Stomach (tissue), 9 donors: ENCODE data around the gene NR6A1. TPM values are rescaled to one million over a fixed set of nuclear protein-coding genes. Genes with fewer than 3 reads are reported as not detected.

Experiments used
- DNase-seq, 2 donors: peaks; one replicate each; pipeline versions ENCODE4 v3.0.0 to v3.0.0-alpha.2; 2013 to 2019
- H3K27ac ChIP-seq, 5 donors: fragments of 200-600 bp in 4 of 5; sonication (generic) in 4 of 5; one replicate each; pipeline ENCODE4 v1.5.1; 2013 to 2019; ENCODE audit warnings: mild to moderate bottlenecking in 1 of 5, moderate library complexity in 1 of 5
- H3K27me3 ChIP-seq, 3 donors: fragments of 200-600 bp; sonication (generic); one replicate each; pipeline ENCODE4 v1.5.1; 2017 to 2019; ENCODE audit warnings: mixed run types in 1 of 3
- H3K36me3 ChIP-seq, 4 donors: fragments of 200-600 bp; sonication (generic); 1 replicate in 3 of 4; 2 replicates in 1 of 4; pipeline ENCODE4 v1.5.1; 2016 to 2019
- H3K4me1 ChIP-seq, 4 donors: fragments of 200-600 bp; sonication (generic); one replicate each; pipeline ENCODE4 v1.5.1; 2016 to 2019
- H3K4me3 ChIP-seq, 4 donors: fragments of 200-600 bp; sonication (generic) in 3 of 4; one replicate each; pipeline ENCODE4 v1.5.1; 2016 to 2019; ENCODE audit warnings: mild to moderate bottlenecking in 1 of 4
- H3K9me3 ChIP-seq, 4 donors: fragments of 200-600 bp; sonication (generic); one replicate each; pipeline ENCODE4 v1.5.1; 2016 to 2019
- CTCF ChIP-seq, 7 experiments: fragments of 450-650 bp in 4 of 7; fragments of 200-600 bp in 3 of 7; sonication (generic) in 3 of 7; IDR thresholded peaks; one replicate each; pipeline ENCODE4 v1.5.1; 2016 to 2019; ENCODE audit warnings: antibody characterized with exemption in 7 of 7, control low read depth in 2 of 7, mild to moderate bottlenecking in 1 of 7
- EP300 ChIP-seq: sonication (generic); formaldehyde crosslinking; IDR thresholded peaks from one replicate; pipeline ENCODE4 v1.6.1; 2017; ENCODE audit warnings: antibody characterized with exemption
- POLR2A ChIP-seq, 4 donors: fragments of 450-650 bp; IDR thresholded peaks; one replicate each; pipeline ENCODE4 v1.6.1; 2016; ENCODE audit warnings: antibody characterized with exemption in 4 of 4, control low read depth in 2 of 4, mild to moderate bottlenecking in 1 of 4, moderate library complexity in 1 of 4
- POLR2AphosphoS5 ChIP-seq, 3 donors: sonication (generic); formaldehyde crosslinking; IDR thresholded peaks; one replicate each; pipeline ENCODE4 v1.6.1; 2016; ENCODE audit warnings: antibody characterized with exemption in 3 of 3
- WGBS, 5 donors: extraction: QIAGEN DNeasy Blood & Tissue Kit in 3 of 5; methylation state at CpG; one replicate each; pipeline versions ENCODE4 v1.1.5 to v1.1.7; 2013 to 2018; 5-methylcytosine and 5-hydroxymethylcytosine counted together
- intact Hi-C: fragments of 100-400 bp; cut with DNase I; formaldehyde crosslinking; loops from one replicate; pipeline ENCODE4 v1.15.1; 2023; ENCODE audit warnings: low total_unique reads
- polyA plus RNA-seq, 3 donors: library from polyadenylated mRNA; stranded (reverse); fragments of 200-250 nt; gene quantifications; one replicate each; pipeline ENCODE4 v1.2.3, GENCODE V29; 2013
- total RNA-seq, 5 donors: library from RNA; depleted of rRNA; stranded (reverse); fragments of >200 nt; gene quantifications; one replicate each; pipeline versions ENCODE4 v1.1.0 to v1.2.3, GENCODE V29; 2014 to 2016
- donor health status: healthy with polysubstance abuse.
- donor health status: Bipolar disorder and iron deficiency.
- donor health status: healthy.

NR6A1 gene
- total and polyA plus RNA-seq, 8 donors, result 0.15 to 3.2 (median 1.5) TPM; not detected in 1

- Histone ChIP-seq H3K4me3 (no peak overlapping the region), H3K4me1 (peaks cover 12 to 24% (median 18%) of the 10 kb centered on the region in 4 donors), H3K36me3 (no peaks in the 10 kb centered on the region), H3K27me3 (peaks cover 27 to 94% (median 51%) of the 10 kb centered on the region in 3 donors), H3K27ac (no peak overlapping the region), H3K9me3 (no peaks in the 10 kb centered on the region)
- no peak for TF ChIP-seq POLR2A (IDR thresholded peaks at IDR 0.05)
- no peak for TF ChIP-seq EP300
- no peak for DNase-seq
- WGBS, 5 donors, result 87 to 93% (median 90%) methylated on average over 25 to 40 of the region's 40 CpGs
- intact Hi-C loops, result no loop called here
Observed at GRCh38 chr9:124500028-124500795, 270.9 kb downstream of the NR6A1 start.

- Histone ChIP-seq H3K9me3 (no peaks in the 10 kb centered on the region), H3K4me3 (no peak overlapping the region), H3K27ac (no peak overlapping the region), H3K4me1 (peaks cover 8 to 16% (median 12%) of the 10 kb centered on the region in 4 donors), H3K36me3 (no peaks in the 10 kb centered on the region), H3K27me3 (peaks cover 21 to 93% (median 43%) of the 10 kb centered on the region in 3 donors)
- intact Hi-C loops, result no loop called here
- 59 to 72% (median 68%) methylated on average over 2 to 3 of the region's 3 CpGs for WGBS, 5 donors
- no peak for DNase-seq
- TF ChIP-seq CTCF (IDR thresholded peaks at IDR 0.05) (no peak), EP300 (no peak), POLR2A (IDR thresholded peaks at IDR 0.05) (no peak), POLR2AphosphoS5 (IDR thresholded peaks at IDR 0.05) (no peak)
Observed at GRCh38 chr9:124499216-124499615, 271.9 kb downstream of the NR6A1 start.

GRCh38 chr9:124498499-124499146 is 272.5 kb downstream of the NR6A1 start:
- Histone ChIP-seq H3K27ac (no peak overlapping the region), H3K36me3 (no peaks in the 10 kb centered on the region), H3K4me1 (peaks cover 3 to 10% (median 7%) of the 10 kb centered on the region in 4 donors), H3K9me3 (no peaks in the 10 kb centered on the region), H3K27me3 (peaks cover 15 to 87% (median 37%) of the 10 kb centered on the region in 3 donors), H3K4me3 (no peak overlapping the region)
- intact Hi-C loops, result no loop called here
- WGBS, 5 donors, result 69 to 79% (median 75%) methylated on average over 7 to 15 of the region's 15 CpGs
- DNase-seq, result no peak
- TF ChIP-seq POLR2AphosphoS5 (IDR thresholded peaks at IDR 0.05) (no peak), EP300 (no peak), CTCF (IDR thresholded peaks at IDR 0.05) (no peak), POLR2A (IDR thresholded peaks at IDR 0.05) (no peak)

GRCh38 chr9:124498040-124498439 is 273.1 kb downstream of the NR6A1 start:
- no peaks in the 10 kb centered on the region for H3K9me3 ChIP-seq
- 68 to 73% (median 71%) methylated on average over 6 of the region's 6 CpGs for WGBS, 5 donors
- peaks cover 0 to 4% (median 2%) of the 10 kb centered on the region in 4 donors for H3K4me1 ChIP-seq
- DNase-seq, result no peak
- H3K4me3 ChIP-seq, result no peak overlapping the region
- no peak for TF ChIP-seq EP300
- no peak for TF ChIP-seq POLR2AphosphoS5 (IDR thresholded peaks at IDR 0.05)
- no peak for TF ChIP-seq POLR2A (IDR thresholded peaks at IDR 0.05)
- TF ChIP-seq CTCF (IDR thresholded peaks at IDR 0.05), result no peak
- H3K36me3 ChIP-seq, result no peaks in the 10 kb centered on the region
- peaks cover 9 to 83% (median 31%) of the 10 kb centered on the region in 3 donors for H3K27me3 ChIP-seq
- H3K27ac ChIP-seq, result no peak overlapping the region
- intact Hi-C loops, result no loop called here
